K562 (cell line): Measurements from ENCODE around the gene PSORS1C2. TPM values are rescaled to one million over a fixed set of nuclear protein-coding genes. Genes with fewer than 3 reads are reported as not detected.

Experiments
- ATAC-seq: fragments of 200-7000 bp; cut with Tn5 transposase; 3 replicates; pipeline ENCODE4 v1.9.1; 2020; ENCODE audit warnings: moderate library complexity
- BruUV-seq: library from RNA; stranded (reverse); fragments of 400-500 nt; replicated peaks from 2 replicates; lab custom pipeline; 2021; lab: Mats Ljungman, UMichigan
- CTCF ChIA-PET: fragments of 300-600 bp; formaldehyde crosslinking; extraction: SDS; loops from one replicate; lab custom pipeline; 2021; ENCODE audit warnings: low intra/inter-chr PET ratio; lab: Yijun Ruan, JAX
- POLR2A ChIA-PET: fragments of 300-600, 350-650 bp; sonication (Branson Sonifier 250); formaldehyde crosslinking; extraction: SDS; loops from one replicate; lab custom pipeline; 2021; ENCODE audit warnings: antibody characterized with exemption, inconsistent platforms; lab: Yijun Ruan, JAX
- DNase-seq, 4 experiments: peaks; one replicate each; pipeline versions ENCODE4 v3.0.0 to v3.0.0-alpha.2; 2011 to 2018; ENCODE audit warnings: low spot score in 3 of 4, mixed read lengths in 3 of 4; ENCODE audit errors: extremely low read depth in 1 of 4
- FAIRE-seq: peaks from 2 replicates; lab custom pipeline; 2011; peaks lifted over from hg19 to GRCh38; lab: Jason Lieb, UNC
- H2AFZ ChIP-seq: 2 replicates; pipeline ENCODE4 v1.6.0; 2011; ENCODE audit warnings: low read depth, low read length, control low read depth, inconsistent platforms
- H3K27ac ChIP-seq: fragments of 200-600 bp; 3 replicates; pipeline ENCODE4 v1.8.0; 2011; ENCODE audit warnings: low read depth, mild to moderate bottlenecking, control low read depth, inconsistent platforms, low read length, moderate library complexity, mixed read lengths; ENCODE audit errors: extremely low read depth
- H3K27me3 ChIP-seq, 2 experiments: fragments of 300-600 bp in 1 of 2; 2 replicates in 1 of 2; 3 replicates in 1 of 2; pipeline versions ENCODE4 v1.6.0 to v1.8.0; 2011; ENCODE audit warnings: inconsistent platforms in 2 of 2, low read length in 2 of 2, mild to moderate bottlenecking in 1 of 2, mixed read lengths in 1 of 2, moderate library complexity in 1 of 2; ENCODE audit not compliant: control insufficient read depth in 2 of 2, insufficient read depth in 2 of 2
- H3K36me3 ChIP-seq: fragments of 300-600 bp; 3 replicates; pipeline ENCODE4 v1.8.0; 2011; ENCODE audit warnings: mild to moderate bottlenecking, low read length, inconsistent platforms; ENCODE audit not compliant: control insufficient read depth, insufficient read depth
- H3K4me1 ChIP-seq, 2 experiments: fragments of 200-600 bp in 1 of 2; replicated peaks in 1 of 2; 2 replicates in 1 of 2; 3 replicates in 1 of 2; pipeline versions ENCODE4 v1.5.1 to v1.8.0; 2011; ENCODE audit warnings: inconsistent platforms in 2 of 2, low read length in 2 of 2, mild to moderate bottlenecking in 1 of 2, mixed read lengths in 1 of 2, moderate library complexity in 1 of 2; ENCODE audit not compliant: control insufficient read depth in 2 of 2, insufficient read depth in 2 of 2
- H3K4me2 ChIP-seq: 2 replicates; pipeline ENCODE4 v1.6.1; 2011; ENCODE audit warnings: low read length, control low read depth, inconsistent platforms, mixed read lengths; ENCODE audit not compliant: insufficient read depth
- H3K4me3 ChIP-seq: fragments of 200-600 bp; sonication (generic), shearing (Covaris generic); 2 replicates; pipeline ENCODE4 v1.5.1; 2016; ENCODE audit warnings: control low read depth, inconsistent platforms
- H3K79me2 ChIP-seq: fragments of 200-600 bp; 3 replicates; pipeline ENCODE4 v1.8.0; 2011; ENCODE audit warnings: low read length, inconsistent platforms; ENCODE audit not compliant: control insufficient read depth, insufficient read depth
- H3K9ac ChIP-seq, 2 experiments: 2 replicates each; pipeline versions ENCODE4 v1.6.0 to v1.6.1; 2011; ENCODE audit warnings: low read depth in 2 of 2, low read length in 2 of 2, control low read depth in 1 of 2, inconsistent platforms in 1 of 2, mild to moderate bottlenecking in 1 of 2, mixed read lengths in 1 of 2; ENCODE audit not compliant: insufficient read depth in 1 of 2
- H3K9me1 ChIP-seq: one replicate; pipeline ENCODE4 v1.6.0; 2011; ENCODE audit warnings: inconsistent platforms, mild to moderate bottlenecking, low read length, moderate library complexity; ENCODE audit not compliant: control insufficient read depth, insufficient read depth
- H3K9me3 ChIP-seq: replicated peaks from 2 replicates; pipeline ENCODE4 v1.5.1; 2011; ENCODE audit warnings: low read depth, low read length, inconsistent platforms; ENCODE audit not compliant: control insufficient read depth, insufficient read depth
- H4K20me1 ChIP-seq: replicated peaks from 2 replicates; pipeline ENCODE4 v1.6.1; 2011; ENCODE audit warnings: low read length, inconsistent platforms, mixed read lengths; ENCODE audit not compliant: control insufficient read depth, insufficient read depth
- CBX3 ChIP-seq, 2 experiments: IDR thresholded peaks; 1 replicate in 1 of 2; 2 replicates in 1 of 2; pipeline ENCODE4 v1.6.1; 2012; ENCODE audit warnings: inconsistent platforms in 2 of 2, low read length in 2 of 2, borderline replicate concordance in 1 of 2, control low read depth in 1 of 2
- CBX8 ChIP-seq: fragments of 200-600 bp; sonication (generic); IDR thresholded peaks from 2 replicates; pipeline ENCODE4 v1.6.1; 2012; ENCODE audit warnings: borderline replicate concordance, mixed run types, low read depth, mild to moderate bottlenecking, moderate library complexity, mixed read lengths, low read length, control low read depth, inconsistent platforms; ENCODE audit not compliant: poor library complexity, severe bottlenecking; ENCODE audit errors: extremely low read depth
- CREBBP ChIP-seq: IDR thresholded peaks from one replicate; pipeline ENCODE4 v1.6.1; 2012; ENCODE audit warnings: low read depth, mild to moderate bottlenecking, control low read depth, inconsistent platforms, low read length
- EGR1 ChIP-seq: fragments of 450-650 bp; conservative IDR thresholded peaks from 2 replicates; pipeline ENCODE4 v1.6.1; 2017; ENCODE audit warnings: mild to moderate bottlenecking
- FOXJ2 ChIP-seq: fragments of 200-800 bp; sonication (Bioruptor generic); IDR thresholded peaks from 2 replicates; pipeline ENCODE4 v1.6.1; 2016; ENCODE audit warnings: missing genetic modification characterization, missing compliant biosample characterization
- GTF2E2 ChIP-seq: fragments of 200-800 bp; sonication (Bioruptor generic); IDR thresholded peaks from 2 replicates; pipeline ENCODE4 v1.6.1; 2016; ENCODE audit warnings: missing genetic modification characterization, missing compliant biosample characterization
- MAFK ChIP-seq: IDR thresholded peaks from 2 replicates; pipeline ENCODE4 v1.6.1; 2011; ENCODE audit warnings: low read length, improper control_type of control experiment
- MYC ChIP-seq, 2 experiments: fragments of 250-450 bp in 1 of 2; sonication (Bioruptor Pico) in 1 of 2; IDR thresholded peaks; 2 replicates each; pipeline versions ENCODE4 v1.5.1 to v1.6.1; 2012 to 2021; ENCODE audit warnings: low read depth in 2 of 2, borderline replicate concordance in 1 of 2, improper control_type of control experiment in 1 of 2, low read length in 1 of 2, mild to moderate bottlenecking in 1 of 2, moderate library complexity in 1 of 2
- NFATC3 ChIP-seq: fragments of 450-650 bp; IDR thresholded peaks from 2 replicates; pipeline ENCODE4 v1.6.1; 2017; ENCODE audit warnings: mild to moderate bottlenecking
- NFIC ChIP-seq: fragments of 450-650 bp; IDR thresholded peaks from 2 replicates; pipeline ENCODE4 v1.6.1; 2017; ENCODE audit warnings: mild to moderate bottlenecking, inconsistent platforms
- NFRKB ChIP-seq: fragments of 450-650 bp; IDR thresholded peaks from 2 replicates; pipeline ENCODE4 v1.6.1; 2016; ENCODE audit warnings: low read depth
- NR1H2 ChIP-seq: sonication (generic); formaldehyde crosslinking; IDR thresholded peaks from 2 replicates; pipeline ENCODE4 v1.4.0; 2020; ENCODE audit warnings: mild to moderate bottlenecking, missing genetic modification reagents
- SMAD1 ChIP-seq: fragments of 150-350 bp; IDR thresholded peaks from 2 replicates; pipeline ENCODE4 v1.6.1; 2014; ENCODE audit warnings: low read length, low read depth; ENCODE audit not compliant: partially characterized antibody
- STAT5B ChIP-seq: fragments of 250-450 bp; sonication (Bioruptor Pico); IDR thresholded peaks from 2 replicates; pipeline ENCODE4 v1.8.0; 2021; ENCODE audit warnings: mild to moderate bottlenecking, inconsistent platforms
- ZNF23 ChIP-seq: fragments of 250-450 bp; sonication (Bioruptor Pico); IDR thresholded peaks from 2 replicates; pipeline ENCODE4 v1.4.0; 2020; ENCODE audit warnings: mild to moderate bottlenecking
- WGBS: fragments of 100-300 bp; shearing (Covaris generic); methylation state at CpG from one replicate; pipeline ENCODE4 v1.1.6; 2016; ENCODE audit warnings: low coverage, mixed read lengths; ENCODE audit not compliant: insufficient coverage; ENCODE audit errors: missing lambda C conversion rate; 5-methylcytosine and 5-hydroxymethylcytosine counted together
- in situ Hi-C: fragments of 300-500 bp; cut with MboI; formaldehyde crosslinking; loops from 4 replicates; pipeline ENCODE4 v1.15.0; 2018; ENCODE audit warnings: inconsistent platforms, mixed read lengths
- intact Hi-C: fragments of 100-400 bp; cut with micrococcal nuclease; formaldehyde crosslinking; loops from 2 replicates; pipeline ENCODE4 v1.14.2; 2022
- polyA plus RNA-seq, 8 experiments: library from polyadenylated mRNA; depleted of rRNA in 4 of 8; stranded (reverse) in 5 of 8; unstranded in 3 of 8; fragments of >200 nt; fragmentation: Nextera tagmentation in 2 of 8; fragmentation: Illumina TruSeq in 1 of 8; extraction: Ambion mirVana in 2 of 8; extraction: Trizol in 1 of 8; gene quantifications; 2 replicates each; pipeline versions ENCODE4 v1.2.1 to v1.2.3, GENCODE V29; 2011 to 2014; ENCODE audit warnings: inconsistent platforms in 1 of 8, missing spikeins in 1 of 8
- total RNA-seq, 7 experiments: library from RNA; depleted of rRNA in 6 of 7; stranded (reverse); fragments of >200 nt in 6 of 7; fragmentation: Illumina TruSeq in 2 of 7; extraction: Trizol in 2 of 7; gene quantifications; 2 replicates each; pipeline versions ENCODE4 v1.2.1 to v1.2.3, GENCODE V29; 2011 to 2021; ENCODE audit warnings: low replicate concordance in 1 of 7
- TF ChIP-seq, protein P1 (sequence below): fragments of 450-650 bp; IDR thresholded peaks from 2 replicates; pipeline ENCODE4 v1.6.1; 2017; ENCODE audit warnings: antibody characterized with exemption
- TF ChIP-seq, protein P2 (sequence below): fragments of 450-650 bp; conservative IDR thresholded peaks from 2 replicates; pipeline ENCODE4 v1.6.1; 2016; ENCODE audit warnings: missing genetic modification characterization, low read depth, mild to moderate bottlenecking, missing compliant biosample characterization, moderate library complexity
- TF ChIP-seq, protein P3 (sequence below): fragments of 450-650 bp; IDR thresholded peaks from 2 replicates; pipeline ENCODE4 v1.6.1; 2016; ENCODE audit warnings: low read depth, mild to moderate bottlenecking, moderate library complexity

Gene PSORS1C2
- total and polyA plus RNA-seq, 9 of the 15 experiments (the other 6 are each of a cell fraction or from before 2014, with no cell fraction given) = not detected

DNA sequence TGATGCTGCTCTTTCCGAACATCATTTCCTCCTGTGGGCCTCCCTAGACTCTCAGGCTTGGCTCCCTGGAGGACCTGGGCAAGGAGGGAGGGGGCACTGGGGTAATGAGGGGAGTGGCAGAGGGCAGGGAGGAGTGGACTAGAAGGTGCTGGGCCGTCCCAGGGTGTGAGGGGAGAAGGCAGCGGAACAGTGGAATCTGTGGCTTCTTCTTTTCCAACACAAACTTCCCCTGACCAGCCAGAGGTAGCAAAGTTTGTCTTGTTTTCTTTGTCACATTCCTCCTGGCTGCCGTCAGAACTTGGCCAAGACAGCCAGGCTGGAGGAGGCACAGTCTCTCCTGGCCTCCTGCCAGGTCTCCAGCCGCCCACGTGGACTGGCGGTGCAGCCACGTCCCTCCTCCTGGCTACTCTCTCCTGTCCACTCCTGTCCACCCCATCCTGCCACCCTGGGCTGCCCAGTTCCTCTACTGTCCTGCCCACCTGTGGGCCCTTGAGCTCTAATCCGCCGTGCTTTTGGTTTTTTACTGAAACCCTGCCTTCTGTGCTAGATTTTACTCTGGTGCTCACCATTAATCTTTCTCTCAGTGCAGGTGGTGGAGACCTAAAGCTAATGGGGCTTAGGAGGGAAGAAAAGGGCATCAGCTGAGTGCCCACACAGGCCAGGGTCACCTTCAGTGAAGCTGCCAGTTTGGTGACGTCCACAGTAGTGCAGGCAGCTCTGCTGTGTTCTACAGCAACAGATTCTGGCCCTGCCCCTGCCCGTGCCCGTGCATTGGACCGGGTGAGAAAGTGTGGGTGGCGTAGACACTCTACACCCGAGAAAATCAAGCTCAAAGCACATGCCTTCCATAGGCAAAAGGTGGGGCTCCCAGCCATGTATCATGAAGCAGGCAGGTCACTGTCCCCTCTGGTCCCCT is 15.8 kb downstream of the PSORS1C2 start:
- no peak overlapping the region for H3K4me3 ChIP-seq
- H3K27ac ChIP-seq = no peak overlapping the region
- peaks cover 6 to 23% of the 10 kb centered on the region in 2 experiments; a peak in 4 of 5 replicates for H3K4me1 ChIP-seq
- H4K20me1 ChIP-seq = peaks cover 13% of the 10 kb centered on the region
- no peak overlapping the region for H2AFZ ChIP-seq
- 4% methylated on average over 16 of the region's 16 CpGs for WGBS
- H3K36me3 ChIP-seq = no peaks in the 10 kb centered on the region
- CTCF ChIA-PET = no interaction called here
- peaks cover 40 to 86% of the 10 kb centered on the region in 2 experiments for H3K27me3 ChIP-seq
- ATAC-seq (peak; percentile 70), DNase-seq (peak; percentile 55 to 65 (median 58)), FAIRE-seq (peak; percentile 67)
- H3K9ac ChIP-seq = peak overlapping the region in 1 of 2 experiments; percentile 81; a peak in 2 of 4 replicates
- POLR2A ChIA-PET = interaction anchor here (0.6 to 1.9 kb wide), 4 partner anchors 10 to 330 kb away, joined by 3 to 5 read pairs (median 4); partner anchors contain the start of genes C6orf15, CCHCR1 and TCF19
- H3K79me2 ChIP-seq = no peaks in the 10 kb centered on the region
- H3K9me1 ChIP-seq = no peaks in the 10 kb centered on the region
- intact Hi-C loops = no loop called here
- in situ Hi-C loops = no loop called here
- no peaks in the 10 kb centered on the region for H3K9me3 ChIP-seq
- no TSS peak for BruUV-seq
- H3K4me2 ChIP-seq = no peak overlapping the region
- TF ChIP-seq, protein P1, sequence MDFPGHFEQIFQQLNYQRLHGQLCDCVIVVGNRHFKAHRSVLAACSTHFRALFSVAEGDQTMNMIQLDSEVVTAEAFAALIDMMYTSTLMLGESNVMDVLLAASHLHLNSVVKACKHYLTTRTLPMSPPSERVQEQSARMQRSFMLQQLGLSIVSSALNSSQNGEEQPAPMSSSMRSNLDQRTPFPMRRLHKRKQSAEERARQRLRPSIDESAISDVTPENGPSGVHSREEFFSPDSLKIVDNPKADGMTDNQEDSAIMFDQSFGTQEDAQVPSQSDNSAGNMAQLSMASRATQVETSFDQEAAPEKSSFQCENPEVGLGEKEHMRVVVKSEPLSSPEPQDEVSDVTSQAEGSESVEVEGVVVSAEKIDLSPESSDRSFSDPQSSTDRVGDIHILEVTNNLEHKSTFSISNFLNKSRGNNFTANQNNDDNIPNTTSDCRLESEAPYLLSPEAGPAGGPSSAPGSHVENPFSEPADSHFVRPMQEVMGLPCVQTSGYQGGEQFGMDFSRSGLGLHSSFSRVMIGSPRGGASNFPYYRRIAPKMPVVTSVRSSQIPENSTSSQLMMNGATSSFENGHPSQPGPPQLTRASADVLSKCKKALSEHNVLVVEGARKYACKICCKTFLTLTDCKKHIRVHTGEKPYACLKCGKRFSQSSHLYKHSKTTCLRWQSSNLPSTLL = no peak
- TF ChIP-seq NR1H2 (CRISPR knock-in tag) (no peak), CREBBP (no peak), STAT5B (CRISPR knock-in tag) (no peak), MYC (IDR thresholded peaks at IDR 0.05; ENCODE audit: low read depth, low read length) (peak; percentile 51), MYC (CRISPR knock-in tag; IDR thresholded peaks at IDR 0.05; ENCODE audit: borderline replicate concordance, low read depth) (no peak), FOXJ2 (tag) (no peak), EGR1 (peak; percentile 69), NFATC3 (no peak), GTF2E2 (tag) (no peak), NFIC (peak; percentile 97), SMAD1 (peak; percentile 40), NFRKB (no peak), CBX8 (no peak), MAFK (no peak), CBX3 (IDR thresholded peaks at IDR 0.05; ENCODE audit: borderline replicate concordance in 1 of 2, low read length in 2 of 2) (no peak), ZNF23 (no peak)
- TF ChIP-seq, protein P2, sequence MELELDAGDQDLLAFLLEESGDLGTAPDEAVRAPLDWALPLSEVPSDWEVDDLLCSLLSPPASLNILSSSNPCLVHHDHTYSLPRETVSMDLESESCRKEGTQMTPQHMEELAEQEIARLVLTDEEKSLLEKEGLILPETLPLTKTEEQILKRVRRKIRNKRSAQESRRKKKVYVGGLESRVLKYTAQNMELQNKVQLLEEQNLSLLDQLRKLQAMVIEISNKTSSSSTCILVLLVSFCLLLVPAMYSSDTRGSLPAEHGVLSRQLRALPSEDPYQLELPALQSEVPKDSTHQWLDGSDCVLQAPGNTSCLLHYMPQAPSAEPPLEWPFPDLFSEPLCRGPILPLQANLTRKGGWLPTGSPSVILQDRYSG (tag) = no peak
- TF ChIP-seq, protein P3, sequence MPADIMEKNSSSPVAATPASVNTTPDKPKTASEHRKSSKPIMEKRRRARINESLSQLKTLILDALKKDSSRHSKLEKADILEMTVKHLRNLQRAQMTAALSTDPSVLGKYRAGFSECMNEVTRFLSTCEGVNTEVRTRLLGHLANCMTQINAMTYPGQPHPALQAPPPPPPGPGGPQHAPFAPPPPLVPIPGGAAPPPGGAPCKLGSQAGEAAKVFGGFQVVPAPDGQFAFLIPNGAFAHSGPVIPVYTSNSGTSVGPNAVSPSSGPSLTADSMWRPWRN = no peak
